K562 (cell line): ENCODE measurements around the gene STX19.

Experiments used
- ARID2 ChIP-seq: fragments of 450-650 bp; IDR thresholded peaks from 2 replicates; pipeline ENCODE4 v1.6.1; 2017; ENCODE audit warnings: antibody characterized with exemption, mild to moderate bottlenecking
- CTCF ChIP-seq, 3 experiments: IDR thresholded peaks in 2 of 3; conservative IDR thresholded peaks in 1 of 3; 2 replicates each; pipeline ENCODE4 v1.5.1; 2011 to 2012; ENCODE audit warnings: low read length in 3 of 3, mild to moderate bottlenecking in 3 of 3, control low read depth in 2 of 3, improper control_type of control experiment in 1 of 3, inconsistent platforms in 1 of 3, low read depth in 1 of 3, mixed read lengths in 1 of 3, moderate library complexity in 1 of 3; ENCODE audit not compliant: insufficient read depth in 2 of 3
- EGR1 ChIP-seq: fragments of 450-650 bp; conservative IDR thresholded peaks from 2 replicates; pipeline ENCODE4 v1.6.1; 2017; ENCODE audit warnings: mild to moderate bottlenecking
- EP300 ChIP-seq: IDR thresholded peaks from 2 replicates; pipeline ENCODE4 v1.6.1; 2012; ENCODE audit warnings: low read length, improper control_type of control experiment
- GABPA ChIP-seq: fragments of 200-800 bp; sonication (Bioruptor generic); conservative IDR thresholded peaks from 2 replicates; pipeline ENCODE4 v1.6.1; 2016; ENCODE audit warnings: low read depth, missing genetic modification characterization, missing compliant biosample characterization
- JUN ChIP-seq, 2 experiments: sonication (generic) in 1 of 2; formaldehyde crosslinking in 1 of 2; IDR thresholded peaks; 2 replicates each; pipeline versions ENCODE4 v1.6.1 to v1.8.0; 2012 to 2022; ENCODE audit warnings: borderline replicate concordance in 2 of 2, mild to moderate bottlenecking in 2 of 2, improper control_type of control experiment in 1 of 2, low read depth in 1 of 2, low read length in 1 of 2, missing genetic modification reagents in 1 of 2
- NCOR1 ChIP-seq: fragments of 450-650 bp; IDR thresholded peaks from 2 replicates; pipeline ENCODE4 v1.6.1; 2016; ENCODE audit warnings: mild to moderate bottlenecking, moderate library complexity
- NFE2 ChIP-seq: IDR thresholded peaks from 2 replicates; pipeline ENCODE4 v1.6.1; 2014; ENCODE audit warnings: antibody characterized with exemption, low read depth
- POLR2A ChIP-seq: fragments of 450-650 bp; conservative IDR thresholded peaks from 2 replicates; pipeline ENCODE4 v1.6.1; 2016
- SP1 ChIP-seq: sonication (generic); formaldehyde crosslinking; IDR thresholded peaks from 2 replicates; pipeline ENCODE4 v1.8.1; 2022; ENCODE audit warnings: mild to moderate bottlenecking, missing genetic modification reagents
- TAF1 ChIP-seq: IDR thresholded peaks from 2 replicates; pipeline ENCODE4 v1.6.1; 2011; ENCODE audit warnings: mild to moderate bottlenecking, low read length, moderate library complexity; ENCODE audit not compliant: insufficient read depth, control insufficient read depth, severe bottlenecking; ENCODE audit errors: extremely low read depth
- ZBTB1 ChIP-seq: sonication (generic); formaldehyde crosslinking; IDR thresholded peaks from 2 replicates; pipeline ENCODE4 v1.8.1; 2023; ENCODE audit warnings: missing genetic modification reagents, low read depth, mild to moderate bottlenecking, borderline replicate concordance
- ZFP36 ChIP-seq: fragments of 150-350 bp; IDR thresholded peaks from 2 replicates; pipeline ENCODE4 v1.6.1; 2018; ENCODE audit warnings: low read length, low read depth; ENCODE audit not compliant: partially characterized antibody
- TF ChIP-seq, protein P1 (sequence below): sonication (generic); formaldehyde crosslinking; IDR thresholded peaks from 2 replicates; pipeline ENCODE4 v1.8.1; 2022; ENCODE audit warnings: missing genetic modification reagents

DNA sequence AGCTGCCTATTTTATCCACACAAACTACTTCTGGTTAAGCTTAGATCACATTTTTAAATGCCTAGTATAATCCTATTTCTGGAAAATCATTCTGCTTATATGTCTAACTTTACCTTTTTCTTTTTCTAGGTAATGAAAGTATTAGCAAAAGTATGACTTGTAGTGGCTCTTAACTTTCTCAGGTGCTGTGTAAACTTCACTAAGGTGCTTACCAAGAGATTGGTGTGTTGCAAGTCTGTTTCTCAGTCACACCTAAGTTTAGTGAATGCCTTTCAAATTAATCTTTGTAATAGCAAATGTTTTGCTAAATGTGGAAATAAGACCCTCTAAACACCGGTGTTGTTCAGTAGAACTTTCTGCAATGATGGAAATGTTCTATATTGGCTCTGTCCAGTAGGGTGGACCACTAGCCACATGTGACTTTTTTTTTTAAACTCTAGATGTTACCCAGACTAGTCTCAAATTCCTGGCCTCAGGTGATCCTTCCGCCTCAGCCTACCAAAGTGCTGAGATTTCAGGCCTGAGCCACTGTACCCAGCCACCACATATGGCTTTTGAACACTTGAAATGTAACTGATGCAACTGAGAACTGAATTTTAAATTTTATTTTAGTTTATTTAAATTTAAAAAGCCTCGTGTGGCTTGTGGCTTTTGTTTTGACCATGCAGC lies 26.4 kb downstream of the STX19 start:
- TF ChIP-seq NCOR1 (no peak), ARID2 (no peak), TAF1 (no peak), EGR1 (no peak), GABPA (tag) (no peak), SP1 (no peak), POLR2A (no peak), JUN (IDR thresholded peaks at IDR 0.05; ENCODE audit: borderline replicate concordance, low read depth, low read length) (no peak), JUN (CRISPR knock-in tag; IDR thresholded peaks at IDR 0.05; ENCODE audit: borderline replicate concordance) (no peak), ZBTB1 (no peak), CTCF (IDR thresholded peaks at IDR 0.05 in 2 of 3, conservative IDR thresholded peaks at IDR 0.05 in 1 of 3; ENCODE audit: insufficient read depth in 2 of 3, low read depth in 1 of 3, low read length in 3 of 3) (no peak), NFE2 (no peak), EP300 (no peak), ZFP36 (no peak)
- TF ChIP-seq, protein P1, sequence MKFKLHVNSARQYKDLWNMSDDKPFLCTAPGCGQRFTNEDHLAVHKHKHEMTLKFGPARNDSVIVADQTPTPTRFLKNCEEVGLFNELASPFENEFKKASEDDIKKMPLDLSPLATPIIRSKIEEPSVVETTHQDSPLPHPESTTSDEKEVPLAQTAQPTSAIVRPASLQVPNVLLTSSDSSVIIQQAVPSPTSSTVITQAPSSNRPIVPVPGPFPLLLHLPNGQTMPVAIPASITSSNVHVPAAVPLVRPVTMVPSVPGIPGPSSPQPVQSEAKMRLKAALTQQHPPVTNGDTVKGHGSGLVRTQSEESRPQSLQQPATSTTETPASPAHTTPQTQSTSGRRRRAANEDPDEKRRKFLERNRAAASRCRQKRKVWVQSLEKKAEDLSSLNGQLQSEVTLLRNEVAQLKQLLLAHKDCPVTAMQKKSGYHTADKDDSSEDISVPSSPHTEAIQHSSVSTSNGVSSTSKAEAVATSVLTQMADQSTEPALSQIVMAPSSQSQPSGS (CRISPR knock-in tag), result no peak
